ENCODE results near the gene ST6GALNAC3.

Gene ST6GALNAC3

GRCh38 chr1:76419603-76420002 is 345.1 kb downstream of the ST6GALNAC3 start:
- H3K27me3 ChIP-seq (ENCODE audit: insufficient read depth, low read length) = no peaks in the 10 kb centered on the region
- H3K4me3 ChIP-seq (ENCODE audit: low read length) = no peak overlapping the region
- H3K36me3 ChIP-seq (ENCODE audit: insufficient read depth, low read length) = no peaks in the 10 kb centered on the region
- H3K9me3 ChIP-seq (ENCODE audit: low read length) = no peaks in the 10 kb centered on the region
- H2AFZ ChIP-seq (ENCODE audit: low read depth, low read length) = no peak overlapping the region
- H3K4me1 ChIP-seq (ENCODE audit: insufficient read depth, low read length) = peaks cover 24% of the 10 kb centered on the region

DNA sequence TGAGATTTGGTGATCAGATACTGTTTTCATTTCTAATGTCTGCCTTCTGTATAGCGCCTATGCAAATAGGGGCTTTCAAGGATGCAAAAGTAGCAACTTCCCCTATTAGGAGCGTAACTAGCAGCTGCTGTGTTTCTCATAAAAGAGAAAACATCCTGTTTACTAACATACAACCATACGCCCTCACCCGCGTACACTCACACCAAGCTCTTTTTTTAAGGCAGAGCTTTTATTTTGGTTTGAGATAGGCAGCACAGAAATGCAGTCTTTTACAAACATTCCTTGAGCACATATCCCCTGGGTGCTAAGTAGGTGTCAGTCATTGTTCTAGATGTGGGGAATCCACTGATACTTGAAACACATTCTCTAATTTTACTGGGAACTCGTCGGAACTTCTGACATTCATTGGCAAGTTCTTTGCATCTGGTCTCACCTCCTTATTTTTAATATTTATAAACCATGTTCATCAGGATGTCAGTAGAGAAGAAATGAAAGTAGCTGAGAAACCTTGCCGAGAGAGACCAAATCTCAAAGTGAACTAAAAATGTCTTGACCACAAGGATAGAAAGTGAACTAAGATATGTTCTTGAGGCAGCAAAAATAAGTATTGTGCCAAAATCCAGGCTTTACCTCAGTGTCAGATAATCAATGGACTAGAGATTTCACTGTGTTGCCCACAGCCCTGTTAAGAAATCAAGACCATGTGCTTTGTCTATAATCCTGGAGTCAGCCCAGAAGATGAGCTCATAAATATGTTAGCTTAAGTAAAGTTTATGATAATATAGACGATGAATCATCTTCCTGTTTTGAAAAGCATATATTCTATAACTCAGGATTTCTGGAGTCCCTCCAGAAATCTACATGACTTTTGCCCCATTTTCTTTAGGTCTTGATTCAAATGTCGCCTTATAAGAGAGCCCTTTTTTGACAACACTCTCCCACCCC is 350.9 kb downstream of the ST6GALNAC3 start:
- H3K36me3 ChIP-seq (ENCODE audit: insufficient read depth, low read length) = no peaks in the 10 kb centered on the region
- H3K9me3 ChIP-seq (ENCODE audit: low read length) = no peaks in the 10 kb centered on the region
- peaks cover 22% of the 10 kb centered on the region for H3K4me1 ChIP-seq (ENCODE audit: insufficient read depth, low read length)
- H3K27me3 ChIP-seq (ENCODE audit: insufficient read depth, low read length) = no peaks in the 10 kb centered on the region
- H2AFZ ChIP-seq (ENCODE audit: low read depth, low read length) = no peak overlapping the region
- no peak overlapping the region for H3K4me3 ChIP-seq (ENCODE audit: low read length)

GRCh38 chr1:76426606-76427005 is 352.1 kb downstream of the ST6GALNAC3 start:
- Histone ChIP-seq H3K27me3 (ENCODE audit: insufficient read depth, low read length) (no peaks in the 10 kb centered on the region), H3K4me3 (ENCODE audit: low read length) (no peak overlapping the region), H2AFZ (ENCODE audit: low read depth, low read length) (no peak overlapping the region), H3K9me3 (ENCODE audit: low read length) (no peaks in the 10 kb centered on the region), H3K36me3 (ENCODE audit: insufficient read depth, low read length) (no peaks in the 10 kb centered on the region), H3K4me1 (ENCODE audit: insufficient read depth, low read length) (peaks cover 15% of the 10 kb centered on the region)

- Histone ChIP-seq H3K4me3 (ENCODE audit: low read length) (no peak overlapping the region), H3K9me3 (ENCODE audit: low read length) (no peaks in the 10 kb centered on the region)
Observed at GRCh38 chr1:76428028-76428427, 353.5 kb downstream of the ST6GALNAC3 start.

DNA sequence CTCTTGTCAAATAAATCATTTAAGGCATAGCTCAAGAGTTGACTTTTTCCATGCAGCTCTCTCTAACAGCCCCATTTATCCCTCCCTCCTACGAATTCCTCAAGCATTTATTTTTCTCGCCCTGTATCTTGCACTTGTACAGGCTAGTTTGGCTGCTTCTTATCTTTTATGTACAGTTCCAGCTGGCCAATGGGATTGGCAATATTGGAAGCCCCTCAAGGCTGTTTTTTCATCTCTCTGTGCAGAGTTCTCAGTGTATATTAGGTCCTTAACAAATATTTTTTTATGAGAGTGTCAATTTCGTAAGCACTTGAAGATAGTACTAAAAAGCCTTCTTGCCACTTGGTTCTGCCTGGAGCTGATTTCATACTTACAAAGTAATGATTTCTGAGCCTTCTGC is 356.0 kb downstream of the ST6GALNAC3 start:
- no peaks in the 10 kb centered on the region for H3K27me3 ChIP-seq (ENCODE audit: insufficient read depth, low read length)
- H3K9me3 ChIP-seq (ENCODE audit: low read length) = no peaks in the 10 kb centered on the region
- no peaks in the 10 kb centered on the region for H3K36me3 ChIP-seq (ENCODE audit: insufficient read depth, low read length)
- H2AFZ ChIP-seq (ENCODE audit: low read depth, low read length) = no peak overlapping the region
- H3K4me1 ChIP-seq (ENCODE audit: insufficient read depth, low read length) = no peaks in the 10 kb centered on the region
- H3K4me3 ChIP-seq (ENCODE audit: low read length) = no peak overlapping the region

More at GRCh38 chr1:76428028-76428427, 353.5 kb downstream of the ST6GALNAC3 start:
- Histone ChIP-seq H2AFZ (ENCODE audit: low read depth, low read length) (no peak overlapping the region), H3K4me1 (ENCODE audit: insufficient read depth, low read length) (peaks cover 3% of the 10 kb centered on the region), H3K27me3 (ENCODE audit: insufficient read depth, low read length) (no peaks in the 10 kb centered on the region), H3K36me3 (ENCODE audit: insufficient read depth, low read length) (no peaks in the 10 kb centered on the region)

DNA sequence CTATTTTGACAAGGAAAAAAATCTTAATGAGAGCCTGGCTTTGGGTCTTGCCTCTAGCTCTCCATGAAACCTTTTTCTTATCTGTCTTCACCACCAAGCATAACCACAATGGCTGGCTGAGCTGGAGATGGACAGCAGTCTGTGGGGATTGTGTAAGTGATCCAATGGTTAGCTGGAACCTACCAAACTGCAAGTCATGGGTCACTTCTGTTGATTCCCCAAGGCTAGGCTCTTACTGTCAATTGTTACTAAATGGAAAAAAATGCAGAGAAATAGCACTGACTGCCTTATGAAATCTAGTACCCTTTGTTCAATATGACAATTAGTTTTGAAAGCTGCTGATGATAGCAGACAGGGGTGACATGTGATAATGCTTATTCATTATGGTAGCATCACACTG is 359.0 kb downstream of the ST6GALNAC3 start:
- H3K36me3 ChIP-seq (ENCODE audit: insufficient read depth, low read length) = no peaks in the 10 kb centered on the region
- H3K27me3 ChIP-seq (ENCODE audit: insufficient read depth, low read length) = no peaks in the 10 kb centered on the region
- H2AFZ ChIP-seq (ENCODE audit: low read depth, low read length) = no peak overlapping the region
- no peaks in the 10 kb centered on the region for H3K4me1 ChIP-seq (ENCODE audit: insufficient read depth, low read length)
- no peaks in the 10 kb centered on the region for H3K9me3 ChIP-seq (ENCODE audit: low read length)
- no peak overlapping the region for H3K4me3 ChIP-seq (ENCODE audit: low read length)

DNA sequence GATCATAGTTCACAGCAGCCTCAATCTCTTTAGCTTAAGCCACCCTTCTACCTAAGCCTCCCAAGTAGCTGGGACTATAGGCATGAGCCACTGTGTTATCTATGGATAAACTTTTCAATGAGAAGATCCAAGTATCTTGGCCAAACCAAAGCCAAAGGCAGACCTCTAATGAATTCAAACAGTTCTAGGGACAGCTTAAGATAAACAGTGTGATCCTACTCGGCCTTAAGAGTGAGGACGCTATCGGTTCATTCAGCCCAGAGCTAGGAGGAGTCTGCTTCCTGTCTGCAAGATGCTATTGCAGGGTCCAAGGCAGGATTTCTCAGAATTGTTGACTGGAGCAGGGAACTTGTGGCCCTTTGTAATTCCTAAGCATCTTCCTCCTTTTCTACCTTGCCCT is 368.7 kb downstream of the ST6GALNAC3 start:
- Histone ChIP-seq H2AFZ (ENCODE audit: low read depth, low read length) (no peak overlapping the region), H3K27me3 (ENCODE audit: insufficient read depth, low read length) (no peaks in the 10 kb centered on the region), H3K9me3 (ENCODE audit: low read length) (no peaks in the 10 kb centered on the region), H3K4me1 (ENCODE audit: insufficient read depth, low read length) (no peaks in the 10 kb centered on the region), H3K36me3 (ENCODE audit: insufficient read depth, low read length) (no peaks in the 10 kb centered on the region), H3K4me3 (ENCODE audit: low read length) (no peak overlapping the region)

GRCh38 chr1:76444773-76445172 is 370.2 kb downstream of the ST6GALNAC3 start:
- no peak overlapping the region for H2AFZ ChIP-seq (ENCODE audit: low read depth, low read length)
- no peak overlapping the region for H3K4me3 ChIP-seq (ENCODE audit: low read length)
- H3K36me3 ChIP-seq (ENCODE audit: insufficient read depth, low read length) = no peaks in the 10 kb centered on the region
- H3K27me3 ChIP-seq (ENCODE audit: insufficient read depth, low read length) = no peaks in the 10 kb centered on the region
- no peaks in the 10 kb centered on the region for H3K9me3 ChIP-seq (ENCODE audit: low read length)
- no peaks in the 10 kb centered on the region for H3K4me1 ChIP-seq (ENCODE audit: insufficient read depth, low read length)

DNA sequence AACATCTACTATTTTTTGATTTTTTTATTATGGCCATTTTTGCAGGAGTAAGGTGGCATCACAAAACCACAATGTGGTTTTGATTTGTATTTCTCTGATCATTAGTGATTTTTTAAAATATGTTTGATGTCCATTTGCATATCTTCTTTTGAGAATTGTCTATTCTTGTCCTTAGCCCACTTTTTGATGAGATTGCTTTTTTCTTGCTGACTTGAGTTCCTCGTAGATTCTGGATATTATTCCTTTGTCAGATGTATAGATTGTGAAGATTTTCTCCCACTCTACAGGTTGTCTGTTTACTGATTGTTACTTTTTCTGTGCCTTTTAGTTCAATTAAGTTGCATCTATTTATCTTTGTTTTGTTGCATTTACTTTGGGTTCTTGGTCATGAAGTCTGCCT is 375.7 kb downstream of the ST6GALNAC3 start:
- Histone ChIP-seq H3K27me3 (ENCODE audit: insufficient read depth, low read length) (no peaks in the 10 kb centered on the region), H3K9me3 (ENCODE audit: low read length) (peaks cover 5% of the 10 kb centered on the region), H3K4me3 (ENCODE audit: low read length) (no peak overlapping the region), H3K36me3 (ENCODE audit: insufficient read depth, low read length) (no peaks in the 10 kb centered on the region), H3K4me1 (ENCODE audit: insufficient read depth, low read length) (no peaks in the 10 kb centered on the region), H2AFZ (ENCODE audit: low read depth, low read length) (no peak overlapping the region)

DNA sequence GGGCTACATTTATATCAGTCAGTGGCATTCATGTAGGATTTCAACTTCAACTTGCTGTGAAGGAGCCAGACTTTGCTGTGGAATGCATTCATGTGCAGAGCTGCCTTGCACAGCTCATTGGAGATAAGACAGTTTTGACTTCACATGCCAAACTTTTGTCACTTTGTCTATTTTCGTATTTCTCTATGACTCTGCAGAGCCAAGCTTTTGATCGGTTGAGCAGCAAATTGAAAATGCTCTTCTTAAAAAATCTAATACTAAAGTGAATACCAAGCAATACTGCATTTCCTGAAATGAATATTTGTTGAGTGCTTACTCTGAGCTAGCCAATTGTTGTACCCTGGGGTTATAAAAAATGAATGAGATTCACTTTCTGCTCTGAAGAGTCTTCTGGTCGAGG is 388.7 kb downstream of the ST6GALNAC3 start:
- Histone ChIP-seq H3K36me3 (ENCODE audit: insufficient read depth, low read length) (no peaks in the 10 kb centered on the region), H3K4me3 (ENCODE audit: low read length) (no peak overlapping the region), H3K27me3 (ENCODE audit: insufficient read depth, low read length) (no peaks in the 10 kb centered on the region), H3K4me1 (ENCODE audit: insufficient read depth, low read length) (no peaks in the 10 kb centered on the region), H3K9me3 (ENCODE audit: low read length) (no peaks in the 10 kb centered on the region), H2AFZ (ENCODE audit: low read depth, low read length) (no peak overlapping the region)

DNA sequence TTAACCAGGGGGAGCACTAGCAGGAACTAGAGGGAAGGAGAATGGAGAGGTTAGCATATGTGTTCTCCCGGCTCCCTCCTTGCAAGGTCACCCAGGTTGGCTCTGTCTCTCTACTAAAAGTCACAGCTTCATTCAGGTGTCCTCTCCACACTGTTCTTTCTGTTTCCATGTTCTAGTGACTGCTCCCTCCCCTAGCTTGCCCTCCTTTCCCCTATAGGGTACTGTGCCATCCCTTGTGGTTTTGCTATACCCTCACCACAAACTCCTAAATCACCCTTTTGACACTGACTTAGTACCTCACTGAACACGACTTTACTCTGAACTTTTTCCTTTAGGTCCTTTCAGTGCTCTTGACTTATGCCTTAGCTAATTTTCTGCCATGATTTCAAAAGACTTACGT is 389.3 kb downstream of the ST6GALNAC3 start:
- H2AFZ ChIP-seq (ENCODE audit: low read depth, low read length) = no peak overlapping the region
- H3K27me3 ChIP-seq (ENCODE audit: insufficient read depth, low read length) = no peaks in the 10 kb centered on the region
- H3K9me3 ChIP-seq (ENCODE audit: low read length) = no peaks in the 10 kb centered on the region
- no peaks in the 10 kb centered on the region for H3K4me1 ChIP-seq (ENCODE audit: insufficient read depth, low read length)
- H3K36me3 ChIP-seq (ENCODE audit: insufficient read depth, low read length) = no peaks in the 10 kb centered on the region
- H3K4me3 ChIP-seq (ENCODE audit: low read length) = no peak overlapping the region

DNA sequence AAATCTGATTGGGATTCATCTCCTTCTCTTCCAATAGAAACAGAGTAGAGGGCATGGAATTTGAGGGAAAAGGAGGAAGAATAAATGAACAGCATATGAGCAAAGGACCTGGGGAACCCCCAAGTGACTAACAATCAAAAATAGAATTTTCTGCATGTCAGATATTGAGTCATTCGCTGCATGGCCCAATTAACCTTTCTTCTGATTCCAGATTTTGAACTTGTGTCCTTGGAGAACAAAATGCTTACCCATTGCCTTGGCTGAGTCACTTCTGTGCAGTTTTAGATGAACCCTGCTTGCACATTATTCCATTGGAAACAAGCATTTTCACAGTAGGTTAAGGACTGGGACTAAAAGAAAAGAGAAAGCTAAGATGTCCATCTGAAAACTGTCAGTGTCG is 390.5 kb downstream of the ST6GALNAC3 start:
- H3K4me1 ChIP-seq (ENCODE audit: insufficient read depth, low read length) = no peaks in the 10 kb centered on the region
- no peaks in the 10 kb centered on the region for H3K36me3 ChIP-seq (ENCODE audit: insufficient read depth, low read length)
- no peaks in the 10 kb centered on the region for H3K9me3 ChIP-seq (ENCODE audit: low read length)
- H2AFZ ChIP-seq (ENCODE audit: low read depth, low read length) = no peak overlapping the region
- no peaks in the 10 kb centered on the region for H3K27me3 ChIP-seq (ENCODE audit: insufficient read depth, low read length)
- no peak overlapping the region for H3K4me3 ChIP-seq (ENCODE audit: low read length)

- Histone ChIP-seq H3K27me3 (ENCODE audit: insufficient read depth, low read length) (no peaks in the 10 kb centered on the region), H2AFZ (ENCODE audit: low read depth, low read length) (no peak overlapping the region), H3K36me3 (ENCODE audit: insufficient read depth, low read length) (no peaks in the 10 kb centered on the region), H3K4me1 (ENCODE audit: insufficient read depth, low read length) (no peaks in the 10 kb centered on the region), H3K9me3 (ENCODE audit: low read length) (no peaks in the 10 kb centered on the region), H3K4me3 (ENCODE audit: low read length) (no peak overlapping the region)
Observed at GRCh38 chr1:76470166-76470565, 395.6 kb downstream of the ST6GALNAC3 start.

DNA sequence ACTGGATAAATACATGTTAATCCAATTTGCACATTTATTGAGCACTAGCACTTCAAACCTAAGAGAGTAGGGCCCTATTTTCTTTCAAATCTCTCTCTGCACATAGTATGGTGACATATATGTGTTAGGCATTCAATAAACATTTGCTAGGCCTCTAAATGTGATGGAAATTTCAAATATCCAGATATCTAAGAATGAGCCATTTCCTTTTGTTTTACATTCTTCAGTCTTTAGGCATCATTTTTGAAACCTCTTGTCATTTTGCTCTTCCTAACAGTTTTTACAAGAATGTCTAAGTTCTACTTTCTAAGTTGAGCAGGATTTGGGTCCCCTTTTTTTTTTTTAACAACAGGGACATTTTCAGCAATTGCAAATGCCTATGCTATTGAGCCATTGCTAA is 397.0 kb downstream of the ST6GALNAC3 start:
- Histone ChIP-seq H3K4me3 (ENCODE audit: low read length) (no peak overlapping the region), H2AFZ (ENCODE audit: low read depth, low read length) (no peak overlapping the region), H3K9me3 (ENCODE audit: low read length) (no peaks in the 10 kb centered on the region)

More for the DNA sequence above, 397.0 kb downstream of the ST6GALNAC3 start:
- Histone ChIP-seq H3K4me1 (ENCODE audit: insufficient read depth, low read length) (no peaks in the 10 kb centered on the region), H3K36me3 (ENCODE audit: insufficient read depth, low read length) (no peaks in the 10 kb centered on the region), H3K27me3 (ENCODE audit: insufficient read depth, low read length) (no peaks in the 10 kb centered on the region)

All from neuron (in vitro differentiated cells).